NCI-H2227 (cell line): ENCODE data around the gene DIP2C.
A peak's percentile ranks its signal among the peaks of the same experiment; 100 is the strongest.
"Not testable (repeated sequence)": the region's sequence is repeated elsewhere in the genome, so short reads cannot be mapped to it uniquely, and the experiment has no call there.

Experiments
- DNase-seq: peaks from one replicate; lab custom pipeline; 2025; ENCODE audit not compliant: unreplicated experiment; lab: John Stamatoyannopoulos, UW

DIP2C gene

GRCh38 chr10:367636-368035 is 321.8 kb downstream of the DIP2C start:
- no peak for DNase-seq

- no peak for DNase-seq
Observed at GRCh38 chr10:366186-366585, 323.3 kb downstream of the DIP2C start.

GRCh38 chr10:364267-364775 is 325.1 kb downstream of the DIP2C start:
- no peak for DNase-seq

DNA sequence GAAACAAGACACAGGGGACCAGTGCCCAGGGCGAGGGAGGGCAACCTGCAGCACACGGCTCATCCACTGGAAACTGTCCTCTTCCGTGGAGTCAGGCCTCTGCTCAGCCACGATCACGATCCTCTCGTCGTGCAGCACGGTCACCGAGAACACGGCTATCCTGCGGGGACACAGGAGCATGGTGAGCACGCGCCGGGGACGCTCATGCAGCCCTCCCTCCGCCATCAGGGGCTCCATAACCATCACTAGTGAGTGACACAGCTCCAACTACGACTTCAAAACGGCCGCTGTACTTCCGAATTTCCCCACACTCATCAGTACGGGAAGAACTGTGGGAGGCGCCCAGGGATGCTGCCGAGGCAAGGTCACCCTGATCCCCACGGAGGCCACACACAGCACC is 326.3 kb downstream of the DIP2C start:
- DNase-seq, result no peak

GRCh38 chr10:361203-362081 is 328.0 kb downstream of the DIP2C start:
- DNase-seq, result peak; percentile 26

DNA sequence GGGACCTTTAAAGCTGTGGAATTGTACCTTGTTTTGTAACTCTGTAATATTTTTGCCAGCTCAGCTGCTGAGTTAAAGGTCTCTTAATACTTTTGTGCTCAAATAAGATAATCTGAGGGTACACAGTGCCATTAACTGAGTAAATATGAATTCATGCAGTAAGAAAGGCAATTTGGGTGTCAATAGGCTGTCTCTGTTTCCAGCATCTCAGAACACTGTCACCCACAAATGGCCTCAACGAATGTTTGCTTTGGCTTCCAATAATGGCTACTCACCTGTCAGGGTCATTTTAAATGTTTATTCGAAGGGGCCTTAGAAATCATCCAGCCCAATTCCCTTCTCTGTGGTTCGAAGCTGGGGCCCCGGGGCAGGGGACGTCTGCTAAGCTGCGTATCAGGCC is 328.8 kb downstream of the DIP2C start:
- DNase-seq, result no peak

DNA sequence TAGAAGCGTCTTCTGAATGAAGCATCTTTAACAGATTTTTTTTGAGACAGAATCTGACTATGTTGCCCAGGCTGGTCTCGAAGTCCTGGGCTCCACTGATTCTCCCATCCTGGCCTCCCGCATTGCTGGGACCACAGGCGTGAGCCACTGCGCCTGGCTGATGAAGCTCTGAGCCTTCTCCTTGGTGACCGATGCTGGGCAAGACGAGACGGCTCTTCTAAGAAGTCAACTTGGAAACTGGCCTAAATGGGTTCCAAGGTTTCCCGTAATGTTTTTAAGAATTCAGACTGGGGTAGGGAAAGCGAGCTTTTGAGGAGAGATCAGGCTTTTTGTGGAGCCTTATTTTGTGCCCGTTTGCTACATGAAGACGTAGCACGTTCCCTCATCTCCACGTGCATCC is 329.7 kb downstream of the DIP2C start:
- no peak for DNase-seq

DNA sequence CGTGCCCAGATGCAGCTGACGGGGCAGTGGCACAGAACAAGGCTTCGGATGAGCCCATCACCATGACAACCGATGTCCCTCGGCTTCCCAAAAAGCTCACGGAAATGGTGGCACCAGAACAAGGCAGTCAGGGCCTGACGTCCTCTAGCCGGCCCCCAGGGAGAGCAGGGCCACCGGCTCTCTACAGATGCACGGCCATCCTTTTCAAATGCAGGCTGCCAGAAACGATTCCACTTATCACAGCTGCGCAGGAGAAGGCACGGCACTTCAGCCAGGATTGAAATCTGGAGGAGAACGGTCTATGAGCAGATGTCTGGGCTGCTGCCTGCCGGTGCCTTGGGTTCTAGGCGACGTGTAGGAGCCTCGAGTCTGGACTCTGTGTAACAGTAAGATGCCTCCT is 330.4 kb downstream of the DIP2C start:
- no peak for DNase-seq

DNA sequence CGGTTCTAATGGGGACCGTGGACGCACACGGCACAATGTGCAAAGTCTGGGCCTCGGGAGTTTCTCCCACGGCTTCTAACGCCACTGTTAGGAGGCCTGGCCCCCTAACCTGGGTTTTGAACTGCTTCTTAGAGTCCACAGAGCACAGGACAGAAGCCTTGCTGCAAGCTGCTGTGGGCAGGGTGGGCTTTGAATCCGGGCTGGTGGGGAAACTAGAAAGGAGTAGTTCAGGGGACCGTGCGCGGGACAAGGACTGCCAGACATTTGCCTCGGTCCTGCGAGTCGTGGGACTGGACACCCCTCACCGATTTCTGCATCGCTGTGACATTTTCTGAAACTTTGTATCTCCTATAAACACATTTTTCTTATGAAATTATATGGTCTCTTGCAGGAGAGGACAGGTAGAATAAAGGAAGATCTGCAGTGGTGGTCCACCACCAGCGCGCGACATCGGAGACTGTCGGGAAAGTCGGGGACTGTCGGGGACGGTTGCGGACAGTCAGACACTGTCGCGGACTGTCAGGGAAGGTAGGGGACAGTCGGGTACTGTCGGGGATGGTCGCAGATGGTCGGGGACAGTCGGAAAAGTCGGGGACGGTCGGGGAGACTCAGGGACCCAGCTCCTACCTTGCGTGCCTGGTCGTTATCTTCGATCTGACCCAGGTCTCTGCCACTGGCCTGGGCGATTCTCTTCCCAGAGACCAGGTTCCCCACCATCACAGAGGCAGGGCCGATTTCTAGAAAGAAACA is 332.1 kb downstream of the DIP2C start:
- no peak for DNase-seq

DNA sequence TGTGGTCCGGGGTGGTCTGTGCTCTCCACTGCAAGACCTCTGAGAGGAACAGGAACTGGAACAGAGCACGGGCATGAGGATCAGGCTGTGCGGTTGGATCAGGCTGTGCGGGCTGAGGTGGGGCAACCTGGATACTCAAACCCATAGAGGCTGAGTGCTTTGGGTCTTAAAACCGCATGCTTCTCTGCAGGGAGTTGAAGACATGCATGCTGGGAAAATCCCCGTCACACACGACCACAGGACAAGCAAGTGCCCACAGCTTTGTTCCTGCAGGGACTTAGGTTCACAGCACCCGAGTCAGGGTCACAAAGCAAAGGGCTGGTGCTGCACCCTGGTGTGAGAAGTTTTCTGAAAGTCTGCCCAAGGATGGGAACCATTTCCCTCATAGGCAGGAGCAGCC is 333.0 kb downstream of the DIP2C start:
- no peak for DNase-seq

DNA sequence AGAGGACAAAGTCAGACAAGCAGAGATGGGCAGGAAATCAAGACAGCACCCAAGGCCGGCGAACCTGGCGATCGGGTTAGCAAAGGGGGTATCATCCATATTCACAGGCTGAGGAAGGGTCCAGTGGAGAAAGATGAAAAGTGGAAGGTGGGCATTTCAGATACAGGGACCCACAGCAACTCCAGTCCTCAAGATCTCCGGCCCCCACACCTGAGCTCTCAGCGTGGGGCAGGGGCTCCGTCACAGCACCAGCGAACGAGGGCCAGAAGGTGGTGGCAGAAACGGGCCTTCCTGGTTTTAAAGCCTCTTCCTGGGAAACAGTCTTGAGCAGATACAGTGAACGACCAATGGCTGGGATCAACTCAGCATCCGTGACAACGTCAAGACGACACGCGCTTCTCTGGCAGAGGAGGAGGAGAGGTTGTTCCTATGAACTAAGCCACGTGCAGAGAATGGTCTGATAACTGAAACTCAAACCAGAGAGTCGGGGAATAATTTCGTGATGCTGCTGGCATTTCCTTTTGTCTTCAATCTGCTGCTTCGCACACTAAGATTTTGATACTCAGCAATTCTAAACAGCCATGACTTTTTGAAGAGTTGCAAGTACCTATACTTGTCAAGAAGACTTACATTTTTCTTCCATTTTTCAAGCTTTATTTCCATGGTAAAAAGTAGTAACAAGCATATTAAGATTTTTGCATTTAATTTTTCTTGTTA is 334.4 kb downstream of the DIP2C start:
- DNase-seq, result no peak

- no peak for DNase-seq
Observed at GRCh38 chr10:352476-353235, 336.8 kb downstream of the DIP2C start.

DNA sequence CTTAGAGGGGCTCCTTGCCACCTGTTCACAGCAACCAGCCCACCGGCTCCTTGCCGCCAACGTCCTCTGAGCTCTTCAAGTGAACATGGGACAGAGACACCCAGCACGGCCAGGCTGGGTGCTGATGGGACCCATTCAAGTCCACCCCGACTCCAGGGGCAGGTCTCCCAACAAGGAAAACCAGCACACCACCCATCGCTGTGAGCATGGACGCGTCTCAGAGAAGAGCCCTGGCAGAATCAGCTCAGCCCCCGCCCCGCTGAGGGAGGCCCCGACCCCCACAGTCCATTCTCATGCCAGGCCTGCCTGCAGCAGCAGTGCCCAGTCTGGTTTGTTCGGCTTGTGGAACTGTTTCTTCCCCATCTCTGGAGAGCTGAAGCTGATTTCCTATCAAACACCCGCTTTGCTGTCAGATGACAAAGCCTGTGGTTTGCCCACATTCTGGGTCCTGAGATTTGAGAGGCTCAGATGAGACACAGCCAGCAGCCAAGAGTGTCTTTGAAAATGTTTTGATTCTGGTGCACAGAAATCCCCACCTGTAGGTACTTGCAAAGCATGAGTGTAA is 337.6 kb downstream of the DIP2C start:
- no peak for DNase-seq

- no peak for DNase-seq
Observed at GRCh38 chr10:350981-351501, 338.4 kb downstream of the DIP2C start.

DNA sequence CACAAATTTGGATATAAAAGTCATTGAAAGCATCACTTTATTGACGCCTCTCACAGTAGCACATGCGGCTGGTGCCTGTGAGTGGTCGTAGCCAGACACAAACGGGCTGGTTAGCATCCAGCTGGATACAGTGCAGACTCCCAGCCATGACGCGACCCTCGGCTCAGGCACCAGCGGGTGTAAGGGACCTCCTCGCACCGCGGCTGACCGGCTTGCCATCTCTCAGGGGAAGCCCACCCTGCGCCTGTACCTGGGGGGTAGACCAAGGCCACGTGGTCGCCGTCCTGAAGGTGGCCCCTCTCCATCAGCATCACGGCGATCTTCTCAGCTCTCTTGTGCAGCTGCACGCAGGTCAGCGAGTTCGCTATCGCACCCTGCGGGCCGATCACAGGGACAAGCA is 340.4 kb downstream of the DIP2C start:
- DNase-seq, result no peak

DNA sequence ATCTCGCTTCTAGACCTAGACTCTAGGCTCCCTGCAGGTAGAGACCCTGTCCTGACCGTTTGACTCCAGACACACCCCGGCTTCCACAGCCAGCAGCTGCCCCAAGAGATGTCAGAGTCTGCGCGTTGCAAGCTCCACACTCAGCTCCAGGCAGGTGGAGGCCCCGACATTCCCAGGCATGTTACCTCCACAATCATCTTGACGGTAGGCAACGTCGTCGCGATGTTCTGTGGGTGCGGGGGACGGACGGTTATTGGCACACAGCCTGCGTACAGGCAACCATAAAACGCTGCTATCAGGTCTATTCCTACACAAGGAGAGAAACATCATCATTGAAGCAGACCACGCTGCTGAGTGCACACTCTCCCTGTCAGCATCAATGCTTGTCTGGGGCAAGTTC is 341.0 kb downstream of the DIP2C start:
- DNase-seq, result no peak

DNA sequence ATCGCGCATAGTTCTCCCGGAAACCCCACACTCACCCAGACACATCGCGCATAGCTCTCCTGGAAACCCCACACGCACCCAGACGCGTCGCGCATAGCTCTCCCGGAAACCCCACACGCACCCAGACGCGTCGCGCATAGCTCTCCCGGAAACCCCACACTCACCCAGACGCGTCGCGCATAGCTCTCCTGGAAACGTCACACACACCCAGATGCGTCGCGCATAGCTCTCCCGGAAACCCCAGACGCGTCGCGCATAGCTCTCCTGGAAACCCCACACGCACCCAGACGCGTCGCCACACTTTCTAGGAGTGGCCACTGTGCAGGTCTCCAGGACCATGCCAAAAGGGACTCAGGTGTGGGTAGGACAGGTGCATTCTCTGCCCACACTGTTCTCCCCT is 341.7 kb downstream of the DIP2C start:
- DNase-seq, result not testable (repeated sequence)

GRCh38 chr10:347190-347589 is 342.3 kb downstream of the DIP2C start:
- DNase-seq, result not testable (repeated sequence)

DNA sequence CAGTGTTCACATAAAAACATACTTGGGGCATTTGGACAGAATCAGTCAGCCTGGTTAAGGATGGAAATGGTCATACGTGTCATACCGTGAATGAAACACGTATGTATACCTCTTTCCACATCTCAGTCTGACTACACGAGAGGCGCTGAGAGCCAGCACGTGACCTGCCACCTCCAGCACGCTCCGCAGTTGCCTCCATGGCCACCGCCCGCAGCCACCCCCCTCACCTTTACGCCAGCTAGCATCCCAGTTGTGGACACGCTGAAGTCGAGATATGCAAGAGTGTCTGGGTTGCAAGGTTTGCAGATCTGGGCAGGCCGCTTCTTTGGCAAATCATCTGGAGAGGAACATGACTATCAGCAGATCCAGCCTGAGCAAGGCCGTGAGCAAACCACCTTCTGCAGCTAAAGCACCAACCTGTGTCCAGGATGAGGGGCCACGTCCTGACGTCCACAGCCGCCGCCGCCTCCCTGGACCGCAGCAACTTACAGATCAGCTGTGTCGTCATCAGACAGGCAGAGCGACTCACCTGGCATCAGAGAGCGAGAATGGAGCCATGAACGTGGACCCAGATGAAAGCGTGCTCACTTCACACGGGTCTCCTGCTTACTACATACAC is 344.8 kb downstream of the DIP2C start:
- no peak for DNase-seq
